PC-3 (cell line): ENCODE measurements around the gene COL27A1. TPM values are rescaled to one million over a fixed set of nuclear protein-coding genes. Genes with fewer than 3 reads are reported as not detected.

Experiments used
- ATAC-seq: fragments of 200-7000 bp; cut with Tn5 transposase; 2 replicates; pipeline ENCODE4 v1.9.1; 2020; ENCODE audit warnings: mild to moderate bottlenecking, moderate library complexity
- BruUV-seq: library from RNA; stranded (reverse); fragments of 400-500 nt; replicated peaks from 2 replicates; lab custom pipeline; 2021; lab: Mats Ljungman, UMichigan
- CTCF ChIA-PET: fragments of 300-600 bp; sonication (Branson Sonifier 250); formaldehyde crosslinking; loops from one replicate; lab custom pipeline; 2022; ENCODE audit warnings: antibody characterized with exemption; lab: Charles Lee
- POLR2A ChIA-PET: fragments of 300-600 bp; sonication (Branson Sonifier 250); formaldehyde crosslinking; loops from one replicate; lab custom pipeline; 2022; ENCODE audit warnings: antibody characterized with exemption; ENCODE audit not compliant: unreplicated experiment; lab: Charles Lee
- DNase-seq: peaks from one replicate; pipeline ENCODE4 v3.0.0-alpha.2; 2015
- H2AFZ ChIP-seq: fragments of 300-600 bp; sonication (generic); 2 replicates; pipeline ENCODE4 v1.6.0; 2016; ENCODE audit warnings: antibody characterized with exemption, low read length
- H3F3A ChIP-seq: fragments of 300-600 bp; sonication (generic); one replicate; pipeline ENCODE4 v1.6.0; 2017; ENCODE audit warnings: antibody characterized with exemption, low read length, control low read depth, mild to moderate bottlenecking; ENCODE audit not compliant: unreplicated experiment
- H3K27ac ChIP-seq: fragments of 300-600 bp; sonication (generic); 2 replicates; pipeline ENCODE4 v1.5.1; 2016; ENCODE audit warnings: mild to moderate bottlenecking, low read length
- H3K27me3 ChIP-seq: fragments of 300-600 bp; sonication (generic); 2 replicates; pipeline ENCODE4 v1.6.1; 2016; ENCODE audit warnings: low read length, mixed read lengths
- H3K36me3 ChIP-seq: fragments of 300-600 bp; sonication (generic); 2 replicates; pipeline ENCODE4 v1.6.1; 2016; ENCODE audit warnings: low read depth, mixed run types, low read length, mixed read lengths
- H3K4me1 ChIP-seq: fragments of 300-600 bp; sonication (generic); 2 replicates; pipeline ENCODE4 v1.5.1; 2016; ENCODE audit warnings: low read length; ENCODE audit not compliant: insufficient read depth
- H3K4me2 ChIP-seq: fragments of 300-600 bp; sonication (generic); 2 replicates; pipeline ENCODE4 v1.6.0; 2016; ENCODE audit warnings: low read length
- H3K4me3 ChIP-seq: fragments of 300-600 bp; sonication (generic); 2 replicates; pipeline ENCODE4 v1.5.1; 2016; ENCODE audit warnings: mild to moderate bottlenecking, low read length, mixed read lengths
- H3K79me2 ChIP-seq: fragments of 300-600 bp; sonication (generic); 2 replicates; pipeline ENCODE4 v1.6.1; 2017; ENCODE audit warnings: low read length, mixed read lengths
- H3K9ac ChIP-seq: fragments of 300-600 bp; sonication (generic); 2 replicates; pipeline ENCODE4 v1.6.0; 2016; ENCODE audit warnings: mild to moderate bottlenecking, low read length
- H3K9me2 ChIP-seq: fragments of 300-600 bp; sonication (generic); replicated peaks from 2 replicates; pipeline ENCODE4 v1.6.1; 2016; ENCODE audit warnings: mixed run types, low read length, mixed read lengths
- H3K9me3 ChIP-seq: fragments of 300-600 bp; sonication (generic); 2 replicates; pipeline ENCODE4 v1.6.1; 2016; ENCODE audit warnings: low read length, mixed read lengths
- H4K20me1 ChIP-seq: fragments of 300-600 bp; sonication (generic); 2 replicates; pipeline ENCODE4 v1.6.1; 2016; ENCODE audit warnings: low read length, mixed read lengths
- EZH2 ChIP-seq: fragments of 300-600 bp; sonication (generic); IDR thresholded peaks from one replicate; pipeline ENCODE4 v1.6.1; 2017; ENCODE audit warnings: antibody characterized with exemption, mild to moderate bottlenecking, low read length; ENCODE audit not compliant: unreplicated experiment
- EZH2phosphoT487 ChIP-seq: fragments of 300-600 bp; sonication (generic); IDR thresholded peaks from 2 replicates; pipeline ENCODE4 v1.6.1; 2018; ENCODE audit warnings: mild to moderate bottlenecking, antibody characterized with exemption, low read length, borderline replicate concordance
- intact Hi-C: fragments of 100-400 bp; cut with micrococcal nuclease; formaldehyde crosslinking; loops from 2 replicates; pipeline ENCODE4 v1.9.0; 2023
- microRNA-seq: library from miRNA; unstranded; fragments of <30 nt; microRNA quantifications from one replicate; pipeline ENCODE4 v1.1.0, GENCODE V29; 2020; ENCODE audit not compliant: unreplicated experiment
- total RNA-seq: library from RNA; depleted of rRNA; stranded (reverse); fragments of >200 nt; gene quantifications from 2 replicates; pipeline ENCODE4 v1.2.3, GENCODE V29; 2014; rRNA removed
- TF ChIP-seq, protein P1 (sequence below): fragments of 300-600 bp; sonication (generic); conservative IDR thresholded peaks from 2 replicates; pipeline ENCODE4 v1.5.1; 2017; ENCODE audit warnings: antibody characterized with exemption, low read depth, mild to moderate bottlenecking, low read length

COL27A1 gene
- total RNA-seq, 1 experiment from 2014 or later, result 4.3 TPM

DNA sequence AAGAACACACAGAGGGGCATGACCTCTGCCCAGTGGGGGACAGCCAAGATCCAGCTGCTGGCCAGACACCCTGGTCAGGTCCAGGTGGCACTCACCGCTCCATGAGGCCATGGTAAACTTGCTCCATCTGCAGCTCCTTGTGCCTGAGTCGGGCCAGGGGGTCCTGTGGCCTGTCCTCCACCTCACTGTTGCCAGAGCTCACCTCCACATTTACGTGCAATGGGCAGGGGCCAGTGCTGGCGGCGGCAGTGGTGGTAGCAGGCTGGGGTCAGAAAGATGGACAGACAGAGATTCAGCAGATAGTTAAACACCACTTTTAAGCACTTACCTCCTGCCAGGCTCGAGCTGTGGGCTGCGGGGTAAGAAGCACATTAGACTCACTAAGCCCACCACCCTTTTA lies 204.5 kb downstream of the COL27A1 start:
- Histone ChIP-seq H3K9ac (no peak overlapping the region), H3K27me3 (no peaks in the 10 kb centered on the region), H2AFZ (no peak overlapping the region), H3K4me1 (peaks cover 17% of the 10 kb centered on the region), H3K79me2 (no peaks in the 10 kb centered on the region), H3K4me3 (no peak overlapping the region), H4K20me1 (no peaks in the 10 kb centered on the region), H3K9me2 (no peaks in the 10 kb centered on the region), H3K9me3 (no peaks in the 10 kb centered on the region), H3K36me3 (no peaks in the 10 kb centered on the region), H3K27ac (no peak overlapping the region), H3F3A (no peaks in the 10 kb centered on the region), H3K4me2 (no peak overlapping the region)
- CTCF ChIA-PET, result no interaction called here
- POLR2A ChIA-PET, result no interaction called here
- no TSS peak for BruUV-seq
- TF ChIP-seq, protein P1, sequence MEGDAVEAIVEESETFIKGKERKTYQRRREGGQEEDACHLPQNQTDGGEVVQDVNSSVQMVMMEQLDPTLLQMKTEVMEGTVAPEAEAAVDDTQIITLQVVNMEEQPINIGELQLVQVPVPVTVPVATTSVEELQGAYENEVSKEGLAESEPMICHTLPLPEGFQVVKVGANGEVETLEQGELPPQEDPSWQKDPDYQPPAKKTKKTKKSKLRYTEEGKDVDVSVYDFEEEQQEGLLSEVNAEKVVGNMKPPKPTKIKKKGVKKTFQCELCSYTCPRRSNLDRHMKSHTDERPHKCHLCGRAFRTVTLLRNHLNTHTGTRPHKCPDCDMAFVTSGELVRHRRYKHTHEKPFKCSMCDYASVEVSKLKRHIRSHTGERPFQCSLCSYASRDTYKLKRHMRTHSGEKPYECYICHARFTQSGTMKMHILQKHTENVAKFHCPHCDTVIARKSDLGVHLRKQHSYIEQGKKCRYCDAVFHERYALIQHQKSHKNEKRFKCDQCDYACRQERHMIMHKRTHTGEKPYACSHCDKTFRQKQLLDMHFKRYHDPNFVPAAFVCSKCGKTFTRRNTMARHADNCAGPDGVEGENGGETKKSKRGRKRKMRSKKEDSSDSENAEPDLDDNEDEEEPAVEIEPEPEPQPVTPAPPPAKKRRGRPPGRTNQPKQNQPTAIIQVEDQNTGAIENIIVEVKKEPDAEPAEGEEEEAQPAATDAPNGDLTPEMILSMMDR, result no peak
- no peak for TF ChIP-seq EZH2
- ATAC-seq (no peak), DNase-seq (no peak)
- intact Hi-C loops, result no loop called here

DNA sequence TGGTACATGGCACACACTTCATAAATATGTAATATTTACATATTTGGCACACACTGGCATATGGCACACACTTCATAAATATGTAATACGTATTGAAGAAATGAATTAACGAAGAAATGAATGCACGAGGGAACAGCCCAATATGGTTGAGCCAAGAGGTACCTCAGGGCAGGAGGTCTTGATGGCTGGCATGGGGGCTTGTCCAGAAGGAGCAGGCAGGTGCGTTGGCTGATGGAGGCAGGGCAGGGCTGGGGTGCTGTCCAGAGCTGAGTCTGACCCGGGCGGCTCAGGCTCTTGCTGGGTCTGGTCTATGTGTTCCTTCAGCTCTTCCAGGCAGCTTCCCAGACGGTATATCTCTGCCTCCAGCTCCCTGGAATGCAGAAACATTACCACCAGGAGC lies 206.2 kb downstream of the COL27A1 start:
- Histone ChIP-seq H3K36me3 (no peaks in the 10 kb centered on the region), H3K4me1 (peaks cover 30% of the 10 kb centered on the region), H3K79me2 (no peaks in the 10 kb centered on the region), H3K27me3 (no peaks in the 10 kb centered on the region), H3K27ac (no peak overlapping the region), H3F3A (no peaks in the 10 kb centered on the region), H2AFZ (no peak overlapping the region), H3K9me3 (no peaks in the 10 kb centered on the region), H3K9ac (no peak overlapping the region), H3K9me2 (no peaks in the 10 kb centered on the region), H3K4me3 (no peak overlapping the region), H4K20me1 (no peaks in the 10 kb centered on the region), H3K4me2 (no peak overlapping the region)
- DNase-seq (no peak), ATAC-seq (no peak)
- CTCF ChIA-PET, result no interaction called here
- no TSS peak for BruUV-seq
- POLR2A ChIA-PET, result no interaction called here
- intact Hi-C loops, result no loop called here
- TF ChIP-seq EZH2phosphoT487, result no peak
- no peak for TF ChIP-seq EZH2
- TF ChIP-seq, protein P1, result no peak

Small RNAs within 50 kb of the gene (microRNA-seq; reads per million reads assigned to microRNA genes)
- gene MIR455, result 195 reads per million, percentile 69 among the genes with 10 or more reads in this experiment

Other genes starting within 250 kb of the COL27A1 start
- 0.22 TPM in 1 of 2 replicates, not detected in the other for gene AMBP, start 77.2 kb upstream of the COL27A1 start, total RNA-seq
- 4.4 and 6.3 TPM in 2 replicates for gene KIF12, start 56.2 kb upstream of the COL27A1 start, total RNA-seq
- not detected in 2 replicates for gene ORM1, start 167.6 kb downstream of the COL27A1 start, total RNA-seq
- gene ORM2, start 174.3 kb downstream of the COL27A1 start, total RNA-seq, result not detected in 2 replicates
- gene AKNA, start 232.4 kb downstream of the COL27A1 start, total RNA-seq, result 7.6 and 9.1 TPM in 2 replicates